Panc1 (cell line): ENCODE measurements around the gene FNBP1L. TPM values are rescaled to one million over a fixed set of nuclear protein-coding genes. Genes with fewer than 3 reads are reported as not detected.

Experiments used
- ATAC-seq: fragments of 200-7000 bp; cut with Tn5 transposase; 2 replicates; pipeline ENCODE4 v1.9.1; 2020; ENCODE audit warnings: mild to moderate bottlenecking, moderate library complexity
- BruUV-seq: library from RNA; stranded (reverse); fragments of 400-500 nt; replicated peaks from 2 replicates; lab custom pipeline; 2021; lab: Mats Ljungman, UMichigan
- CTCF ChIA-PET: fragments of 300-600 bp; sonication (Branson Sonifier 250); formaldehyde crosslinking; loops from one replicate; lab custom pipeline; 2022; ENCODE audit warnings: antibody characterized with exemption; lab: Charles Lee
- POLR2A ChIA-PET: fragments of 300-600 bp; sonication (Branson Sonifier 250); formaldehyde crosslinking; loops from one replicate; lab custom pipeline; 2022; ENCODE audit warnings: antibody characterized with exemption; lab: Charles Lee
- DNase-seq: peaks from one replicate; pipeline ENCODE4 v3.0.0-alpha.2; 2010; ENCODE audit warnings: low read depth, low spot score
- H3K27ac ChIP-seq: 2 replicates; pipeline ENCODE4 v1.5.1; 2011; ENCODE audit warnings: mild to moderate bottlenecking, low read length, inconsistent platforms
- H3K27me3 ChIP-seq: fragments of 200-500 bp; sonication (Bioruptor generic); 2 replicates; pipeline ENCODE4 v1.6.0; 2014; ENCODE audit warnings: low read length, inconsistent platforms; ENCODE audit not compliant: control insufficient read depth, insufficient read depth
- H3K36me3 ChIP-seq: fragments of 200-500 bp; sonication (Bioruptor generic); 2 replicates; pipeline ENCODE4 v1.5.1; 2014; ENCODE audit warnings: inconsistent platforms, mild to moderate bottlenecking, low read length, moderate library complexity; ENCODE audit not compliant: control insufficient read depth, insufficient read depth
- H3K4me1 ChIP-seq: 2 replicates; pipeline ENCODE4 v1.5.1; 2011; ENCODE audit warnings: inconsistent platforms, mild to moderate bottlenecking, low read length, moderate library complexity; ENCODE audit not compliant: control insufficient read depth, insufficient read depth
- H3K4me3 ChIP-seq, 2 experiments: 2 replicates each; pipeline ENCODE4 v1.5.1; 2011 to 2012; ENCODE audit warnings: low read depth in 2 of 2, low read length in 2 of 2, mild to moderate bottlenecking in 2 of 2, inconsistent platforms in 1 of 2, moderate library complexity in 1 of 2
- H3K9me3 ChIP-seq: fragments of 200-500 bp; sonication (Bioruptor generic); 2 replicates; pipeline ENCODE4 v1.5.1; 2014; ENCODE audit warnings: low read depth, mild to moderate bottlenecking, inconsistent platforms, low read length, moderate library complexity; ENCODE audit not compliant: control insufficient read depth, insufficient read depth
- CTCF ChIP-seq: fragments of 450-650 bp; IDR thresholded peaks from 2 replicates; pipeline ENCODE4 v1.5.1; 2017; ENCODE audit warnings: mild to moderate bottlenecking
- POLR2AphosphoS5 ChIP-seq: IDR thresholded peaks from 2 replicates; pipeline ENCODE4 v1.6.1; 2012; ENCODE audit warnings: mild to moderate bottlenecking, low read depth, low read length, moderate library complexity
- REST ChIP-seq, 2 experiments: IDR thresholded peaks; 2 replicates each; pipeline ENCODE4 v1.6.1; 2011 to 2012; ENCODE audit warnings: low read depth in 2 of 2, control low read depth in 1 of 2, low read length in 1 of 2, mild to moderate bottlenecking in 1 of 2, moderate library complexity in 1 of 2; ENCODE audit not compliant: insufficient read depth in 1 of 2
- SIN3A ChIP-seq: IDR thresholded peaks from 2 replicates; pipeline ENCODE4 v1.6.1; 2012; ENCODE audit warnings: low read depth, mild to moderate bottlenecking, low read length, moderate library complexity, borderline replicate concordance; ENCODE audit not compliant: insufficient read depth
- TCF7L2 ChIP-seq: IDR thresholded peaks from 2 replicates; pipeline ENCODE4 v1.6.1; 2011; ENCODE audit warnings: mild to moderate bottlenecking, low read depth, low read length, inconsistent platforms
- in situ Hi-C: cut with HindIII; loops from 2 replicates; pipeline ENCODE4 v1.10.0; 2016; ENCODE audit warnings: low sequenced_read_pairs, low pct_unique_long_range_greater_than_20kb
- intact Hi-C: fragments of 100-400 bp; cut with micrococcal nuclease; formaldehyde crosslinking; loops from one replicate; pipeline ENCODE4 v1.10.0; 2022; ENCODE audit not compliant: unreplicated experiment
- total RNA-seq: library from RNA; stranded (reverse); gene quantifications from one replicate; pipeline ENCODE4 v1.2.1, GENCODE V29; 2021; ENCODE audit not compliant: unreplicated experiment

Gene FNBP1L
- total RNA-seq, 1 experiment from 2014 or later = 25.1 TPM

GRCh38 chr1:93596329-93597089, 148.6 kb downstream of the FNBP1L start:
- Histone ChIP-seq H3K9me3 (no peaks in the 10 kb centered on the region), H3K4me1 (peaks cover 8% of the 10 kb centered on the region), H3K4me3 (no peak overlapping the region), H3K36me3 (no peaks in the 10 kb centered on the region), H3K27ac (no peak overlapping the region), H3K27me3 (no peaks in the 10 kb centered on the region)
- intact Hi-C loops (no loop called here), in situ Hi-C loops (no loop called here)
- POLR2A ChIA-PET = no interaction called here
- BruUV-seq = no TSS peak
- CTCF ChIA-PET = no interaction called here
- ATAC-seq (no peak), DNase-seq (no peak)
- TF ChIP-seq CTCF (no peak), POLR2AphosphoS5 (no peak)

- Histone ChIP-seq H3K36me3 (no peaks in the 10 kb centered on the region), H3K27ac (no peak overlapping the region), H3K9me3 (no peaks in the 10 kb centered on the region), H3K4me3 (no peak overlapping the region), H3K27me3 (no peaks in the 10 kb centered on the region), H3K4me1 (peaks cover 6% of the 10 kb centered on the region)
- CTCF ChIA-PET = no interaction called here
- DNase-seq (no peak), ATAC-seq (no peak)
- intact Hi-C loops = no loop called here
- POLR2A ChIA-PET = no interaction called here
- no TSS peak for BruUV-seq
- no peak for TF ChIP-seq SIN3A
- TF ChIP-seq REST (IDR thresholded peaks at IDR 0.05; ENCODE audit: insufficient read depth in 1 of 2, low read depth in 2 of 2, low read length in 1 of 2) = no peak
- TF ChIP-seq POLR2AphosphoS5 = no peak
- no peak for TF ChIP-seq TCF7L2
- in situ Hi-C loops = no loop called here
Measured at GRCh38 chr1:93597709-93598108, 149.8 kb downstream of the FNBP1L start.

GRCh38 chr1:93598396-93598795, 150.5 kb downstream of the FNBP1L start:
- Histone ChIP-seq H3K27ac (0 out of 2 replicates have a peak overlapping the region, but pooled peaks have one; percentile 17), H3K4me1 (peaks cover 3% of the 10 kb centered on the region), H3K4me3 (no peak overlapping the region), H3K27me3 (no peaks in the 10 kb centered on the region), H3K36me3 (no peaks in the 10 kb centered on the region), H3K9me3 (no peaks in the 10 kb centered on the region)
- intact Hi-C loops = no loop called here
- CTCF ChIA-PET = no interaction called here
- in situ Hi-C loops = no loop called here
- ATAC-seq = no peak
- DNase-seq = no peak
- POLR2A ChIA-PET = no interaction called here
- TF ChIP-seq SIN3A (no peak), POLR2AphosphoS5 (no peak), REST (IDR thresholded peaks at IDR 0.05; ENCODE audit: insufficient read depth in 1 of 2, low read depth in 2 of 2, low read length in 1 of 2) (no peak), TCF7L2 (no peak), CTCF (no peak)
- no TSS peak for BruUV-seq
